A673 (cell line): ENCODE results near the gene CSPG5.

Experiments
- EZH2 ChIP-seq: fragments of 200-600 bp; sonication (generic); IDR thresholded peaks from 2 replicates; pipeline ENCODE4 v1.6.1; 2017; ENCODE audit warnings: borderline replicate concordance, low read depth, mild to moderate bottlenecking, mixed read lengths, antibody characterized with exemption, low read length; ENCODE audit not compliant: poor library complexity, severe bottlenecking
- TF ChIP-seq, protein P1 (sequence below): fragments of 300-800, 200-600 bp; sonication (generic); conservative IDR thresholded peaks from 2 replicates; pipeline ENCODE4 v1.5.1; 2017; ENCODE audit warnings: low read depth, mild to moderate bottlenecking, antibody characterized with exemption, low read length, moderate library complexity, mixed read lengths

DNA sequence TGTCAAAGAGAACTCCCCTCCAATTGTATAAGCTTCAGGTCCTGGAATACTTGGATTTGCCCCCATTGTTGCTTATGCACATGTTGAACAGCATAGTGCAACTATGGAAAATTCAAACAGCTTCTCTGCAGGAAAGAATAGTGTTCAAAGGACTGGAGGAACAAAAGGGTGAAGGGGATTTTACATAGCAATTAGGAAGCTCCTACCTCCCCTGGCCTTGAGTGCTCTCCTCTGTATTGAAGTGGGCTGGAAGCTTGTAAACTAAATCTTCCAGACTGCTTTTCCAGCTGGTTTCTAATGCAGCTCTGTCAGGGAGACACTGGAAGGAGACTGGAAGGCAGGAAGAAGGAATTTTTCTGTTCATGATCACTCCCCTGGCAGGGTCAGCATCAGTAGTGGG lies 57.9 kb downstream of the CSPG5 start:
- TF ChIP-seq, protein P1, sequence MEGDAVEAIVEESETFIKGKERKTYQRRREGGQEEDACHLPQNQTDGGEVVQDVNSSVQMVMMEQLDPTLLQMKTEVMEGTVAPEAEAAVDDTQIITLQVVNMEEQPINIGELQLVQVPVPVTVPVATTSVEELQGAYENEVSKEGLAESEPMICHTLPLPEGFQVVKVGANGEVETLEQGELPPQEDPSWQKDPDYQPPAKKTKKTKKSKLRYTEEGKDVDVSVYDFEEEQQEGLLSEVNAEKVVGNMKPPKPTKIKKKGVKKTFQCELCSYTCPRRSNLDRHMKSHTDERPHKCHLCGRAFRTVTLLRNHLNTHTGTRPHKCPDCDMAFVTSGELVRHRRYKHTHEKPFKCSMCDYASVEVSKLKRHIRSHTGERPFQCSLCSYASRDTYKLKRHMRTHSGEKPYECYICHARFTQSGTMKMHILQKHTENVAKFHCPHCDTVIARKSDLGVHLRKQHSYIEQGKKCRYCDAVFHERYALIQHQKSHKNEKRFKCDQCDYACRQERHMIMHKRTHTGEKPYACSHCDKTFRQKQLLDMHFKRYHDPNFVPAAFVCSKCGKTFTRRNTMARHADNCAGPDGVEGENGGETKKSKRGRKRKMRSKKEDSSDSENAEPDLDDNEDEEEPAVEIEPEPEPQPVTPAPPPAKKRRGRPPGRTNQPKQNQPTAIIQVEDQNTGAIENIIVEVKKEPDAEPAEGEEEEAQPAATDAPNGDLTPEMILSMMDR = no peak
- TF ChIP-seq EZH2 = no peak
